ENCODE measurements around the gene OSCP1.
"Not testable (repeated sequence)": the region's sequence is repeated elsewhere in the genome, so short reads cannot be mapped to it uniquely, and the experiment has no call there.

OSCP1 gene

GRCh38 chr1:36481771-36482723, 31.8 kb upstream of the OSCP1 start:
- POLR2A ChIA-PET (ENCODE audit: low non-redundant PET): no interaction called here
- no peak overlapping the region for H3K27ac ChIP-seq
- no peak for DNase-seq (ENCODE audit: low spot score)
- CTCF ChIA-PET: no interaction called here
- no peak for TF ChIP-seq CTCF (conservative IDR thresholded peaks at IDR 0.05; ENCODE audit: low read depth)

- no peak overlapping the region for H3K27ac ChIP-seq
- CTCF ChIA-PET: no interaction called here
- no peak for DNase-seq (ENCODE audit: low spot score)
- POLR2A ChIA-PET (ENCODE audit: low non-redundant PET): no interaction called here
- no peak for TF ChIP-seq CTCF (conservative IDR thresholded peaks at IDR 0.05; ENCODE audit: low read depth)
Measured at GRCh38 chr1:36481091-36481490, 30.8 kb upstream of the OSCP1 start.

GRCh38 chr1:36480161-36480560, 29.9 kb upstream of the OSCP1 start:
- no peak for DNase-seq (ENCODE audit: low spot score)
- H3K27ac ChIP-seq: no peak overlapping the region
- TF ChIP-seq CTCF (conservative IDR thresholded peaks at IDR 0.05; ENCODE audit: low read depth): no peak
- ChIA-PET POLR2A (ENCODE audit: low non-redundant PET) (no interaction called here), CTCF (no interaction called here)

- POLR2A ChIA-PET (ENCODE audit: low non-redundant PET): no interaction called here
- DNase-seq (ENCODE audit: low spot score): no peak
Measured at GRCh38 chr1:36479505-36480051, 29.3 kb upstream of the OSCP1 start.

GRCh38 chr1:36477615-36478014, 27.4 kb upstream of the OSCP1 start:
- DNase-seq (ENCODE audit: low spot score); POLR2A ChIA-PET (ENCODE audit: low non-redundant PET); CTCF ChIA-PET; H3K27ac ChIP-seq: not testable (repeated sequence)

More at GRCh38 chr1:36479505-36480051, 29.3 kb upstream of the OSCP1 start:
- no peak overlapping the region for H3K27ac ChIP-seq
- CTCF ChIA-PET: interaction anchor here (0.5 kb wide), 1 partner anchor 31 kb away, joined by 3 read pairs; no protein-coding TSS in a partner anchor
- TF ChIP-seq CTCF (conservative IDR thresholded peaks at IDR 0.05; ENCODE audit: low read depth): no peak

- DNase-seq (ENCODE audit: low spot score): no peak
- POLR2A ChIA-PET (ENCODE audit: low non-redundant PET): no interaction called here
- CTCF ChIA-PET: interaction anchor here (0.6 to 0.7 kb wide), 2 partner anchors 179 to 1105 kb away, joined by 3 to 4 read pairs; no protein-coding TSS in a partner anchor
- TF ChIP-seq CTCF (conservative IDR thresholded peaks at IDR 0.05; ENCODE audit: low read depth): no peak
- no peak overlapping the region for H3K27ac ChIP-seq
Measured at GRCh38 chr1:36476945-36477344, 26.7 kb upstream of the OSCP1 start.

All from RWPE1 (cell line).